CD8-positive, alpha-beta memory T cell (primary cell): ENCODE results near the gene PAGR1. TPM values are rescaled to one million over a fixed set of nuclear protein-coding genes. Genes with fewer than 3 reads are reported as not detected.

Experiments used
- CTCF ChIA-PET: fragments of 350-600 bp; sonication (Branson Sonifier 250); formaldehyde crosslinking; loops from one replicate; lab custom pipeline; 2021; ENCODE audit warnings: antibody characterized with exemption; lab: Charles Lee
- POLR2A ChIA-PET: fragments of 350-600 bp; sonication (Branson Sonifier 250); formaldehyde crosslinking; loops from one replicate; lab custom pipeline; 2021; ENCODE audit warnings: antibody characterized with exemption; lab: Charles Lee
- DNase-seq, 5 donors: peaks; one replicate each; pipeline versions ENCODE4 v3.0.0 to v3.0.0-alpha.2; 2020 to 2022; ENCODE audit warnings: mixed read lengths in 1 of 5
- H3K27ac ChIP-seq: one replicate; pipeline ENCODE4 v1.7.0; 2013; ENCODE audit warnings: low read depth, mild to moderate bottlenecking, low read length, moderate library complexity
- H3K27me3 ChIP-seq: 2 replicates; pipeline ENCODE4 v1.7.0; 2013; ENCODE audit warnings: low read length, mild to moderate bottlenecking; ENCODE audit not compliant: insufficient read depth, poor library complexity, severe bottlenecking
- H3K36me3 ChIP-seq: 2 replicates; pipeline ENCODE4 v1.7.0; 2013; ENCODE audit warnings: mild to moderate bottlenecking, low read length, moderate library complexity; ENCODE audit not compliant: insufficient read depth
- H3K4me1 ChIP-seq: 2 replicates; pipeline ENCODE4 v1.7.0; 2013; ENCODE audit warnings: mild to moderate bottlenecking, low read length, moderate library complexity; ENCODE audit not compliant: insufficient read depth
- H3K4me3 ChIP-seq: 2 replicates; pipeline ENCODE4 v1.7.0; 2013; ENCODE audit warnings: mild to moderate bottlenecking, low read length
- H3K9me3 ChIP-seq: 2 replicates; pipeline ENCODE4 v1.7.0; 2013; ENCODE audit warnings: mild to moderate bottlenecking, low read length
- H3K27ac Mint-ChIP-seq, 8 donors: one replicate each; pipeline ENCODE4 v1.8.0; 2020 to 2021; ENCODE audit warnings: mixed read lengths in 8 of 8, mild to moderate bottlenecking in 6 of 8, inconsistent platforms in 3 of 8, moderate library complexity in 3 of 8
- H3K27me3 Mint-ChIP-seq, 2 donors: one replicate each; pipeline ENCODE4 v1.8.0; 2020 to 2021; ENCODE audit warnings: mixed read lengths in 2 of 2, mild to moderate bottlenecking in 1 of 2, moderate library complexity in 1 of 2
- H3K36me3 Mint-ChIP-seq, 3 donors: one replicate each; pipeline ENCODE4 v1.8.0; 2020 to 2021; ENCODE audit warnings: mixed read lengths in 3 of 3, inconsistent platforms in 1 of 3, mild to moderate bottlenecking in 1 of 3
- H3K4me1 Mint-ChIP-seq, 3 donors: one replicate each; pipeline ENCODE4 v1.8.0; 2020 to 2021; ENCODE audit warnings: mixed read lengths in 3 of 3, inconsistent platforms in 1 of 3, mild to moderate bottlenecking in 1 of 3
- H3K4me3 Mint-ChIP-seq, 7 donors: one replicate each; pipeline ENCODE4 v1.8.0; 2020 to 2021; ENCODE audit warnings: mixed read lengths in 7 of 7, mild to moderate bottlenecking in 6 of 7, moderate library complexity in 4 of 7, inconsistent platforms in 2 of 7
- H3K9me3 Mint-ChIP-seq, 5 donors: one replicate each; pipeline ENCODE4 v1.8.0; 2020 to 2022; ENCODE audit warnings: mixed read lengths in 5 of 5, mild to moderate bottlenecking in 3 of 5, moderate library complexity in 2 of 5, inconsistent platforms in 1 of 5
- polyA plus RNA-seq: library from polyadenylated mRNA; unstranded; fragments of 300-500 nt; fragmentation: Illumina TruSeq; gene quantifications from one replicate; pipeline ENCODE4 v1.2.3, GENCODE V29; 2021
- total RNA-seq, 2 experiments: library from RNA; stranded (reverse); gene quantifications; one replicate each; pipeline ENCODE4 v1.2.3, GENCODE V29; 2021

PAGR1 gene
- total and polyA plus RNA-seq, 3 experiments from 2014 or later, result 41.9 to 53.1 (median 44.3) TPM

- no peaks in the 10 kb centered on the region for H3K4me1 Mint-ChIP-seq
- H3K9me3 Mint-ChIP-seq, result no peaks in the 10 kb centered on the region
- H3K4me3 Mint-ChIP-seq, result no peak overlapping the region
- Histone ChIP-seq H3K27ac (no peak overlapping the region), H3K36me3 (peaks cover 21% of the 10 kb centered on the region), H3K27me3 (no peaks in the 10 kb centered on the region), H3K9me3 (no peaks in the 10 kb centered on the region), H3K4me1 (no peaks in the 10 kb centered on the region), H3K4me3 (no peak overlapping the region)
- ChIA-PET CTCF (interaction anchor here (1.1 kb wide), 2 partner anchors 141 to 152 kb away, joined by 3 to 5 read pairs; no protein-coding TSS in a partner anchor), POLR2A (no interaction called here)
- no peaks in the 10 kb centered on the region for H3K27me3 Mint-ChIP-seq
- H3K27ac Mint-ChIP-seq, result peak overlapping the region in 6 of 8 donors; percentile 12 to 87 (median 44)
- peaks cover 5 to 89% (median 16%) of the 10 kb centered on the region in 3 donors for H3K36me3 Mint-ChIP-seq
- DNase-seq, result no peak
Measured at GRCh38 chr16:29842732-29843346, 26.9 kb downstream of the PAGR1 start.

GRCh38 chr16:29843931-29844330 is 28.0 kb downstream of the PAGR1 start:
- Histone ChIP-seq H3K27me3 (no peaks in the 10 kb centered on the region), H3K4me1 (no peaks in the 10 kb centered on the region), H3K36me3 (peaks cover 17% of the 10 kb centered on the region), H3K27ac (no peak overlapping the region), H3K4me3 (no peak overlapping the region), H3K9me3 (no peaks in the 10 kb centered on the region)
- ChIA-PET POLR2A (no interaction called here), CTCF (interaction anchor here (5.7 to 5.8 kb wide), 2 partner anchors 25 to 36 kb away, joined by 64 to 88 read pairs; partner anchors contain the start of genes MVP and PAGR1)
- H3K4me1 Mint-ChIP-seq, result peaks cover 3 to 5% (median 4%) of the 10 kb centered on the region in 3 donors
- H3K4me3 Mint-ChIP-seq, result no peak overlapping the region
- H3K9me3 Mint-ChIP-seq, result no peaks in the 10 kb centered on the region
- H3K27ac Mint-ChIP-seq, result peak overlapping the region in 3 of 8 donors; percentile 63 to 94 (median 72)
- peaks cover 5 to 89% (median 16%) of the 10 kb centered on the region in 3 donors for H3K36me3 Mint-ChIP-seq
- H3K27me3 Mint-ChIP-seq, result no peaks in the 10 kb centered on the region
- DNase-seq, result no peak

DNA sequence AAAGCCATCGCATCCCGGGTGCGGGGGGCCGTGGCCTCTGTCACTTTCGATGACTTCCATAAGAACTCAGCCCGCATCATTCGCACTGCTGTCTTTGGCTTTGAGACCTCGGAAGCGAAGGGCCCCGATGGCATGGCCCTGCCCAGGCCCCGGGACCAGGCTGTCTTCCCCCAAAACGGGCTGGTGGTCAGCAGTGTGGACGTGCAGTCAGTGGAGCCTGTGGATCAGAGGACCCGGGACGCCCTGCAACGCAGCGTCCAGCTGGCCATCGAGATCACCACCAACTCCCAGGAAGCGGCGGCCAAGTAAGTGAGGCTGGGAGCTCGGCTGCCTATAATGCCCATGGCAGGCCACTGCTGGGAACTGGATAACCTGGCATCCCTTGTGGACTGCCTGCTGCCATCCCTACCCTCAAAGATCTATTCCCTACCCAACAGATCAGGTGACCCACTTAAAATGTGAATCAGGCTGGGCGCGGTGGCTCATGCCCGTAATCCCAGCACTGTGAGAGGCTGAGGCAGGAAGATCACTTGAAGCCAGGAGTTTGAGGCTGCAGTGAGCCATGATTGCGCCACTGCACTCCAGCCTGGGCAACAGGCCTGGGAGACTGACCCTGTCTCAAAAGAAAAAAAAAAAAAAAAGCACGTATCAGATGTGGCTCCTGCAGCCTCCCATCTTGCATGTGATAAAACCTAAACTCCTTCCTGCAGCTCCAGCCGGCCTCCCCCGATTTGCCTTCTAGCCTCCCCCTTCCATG is 28.8 kb downstream of the PAGR1 start:
- no peaks in the 10 kb centered on the region for H3K27me3 ChIP-seq
- H3K27ac Mint-ChIP-seq, result peak overlapping the region in 4 of 8 donors; percentile 8 to 94 (median 44)
- H3K9me3 Mint-ChIP-seq, result no peaks in the 10 kb centered on the region
- no peak for DNase-seq
- no peaks in the 10 kb centered on the region for H3K4me1 ChIP-seq
- H3K9me3 ChIP-seq, result no peaks in the 10 kb centered on the region
- peaks cover 3 to 5% (median 4%) of the 10 kb centered on the region in 3 donors for H3K4me1 Mint-ChIP-seq
- POLR2A ChIA-PET, result interaction anchor here (0.6 kb wide), 1 partner anchor 682 kb away, joined by 4 read pairs; no protein-coding TSS in a partner anchor
- H3K36me3 ChIP-seq, result peaks cover 17% of the 10 kb centered on the region
- CTCF ChIA-PET, result interaction anchor here (1.2 to 5.8 kb wide), 5 partner anchors 19 to 143 kb away, joined by 3 to 88 read pairs (median 8); partner anchors contain the start of genes CDIPT, MVP and PAGR1
- no peaks in the 10 kb centered on the region for H3K27me3 Mint-ChIP-seq
- peaks cover 5 to 81% (median 16%) of the 10 kb centered on the region in 3 donors for H3K36me3 Mint-ChIP-seq
- no peak overlapping the region for H3K4me3 ChIP-seq
- no peak overlapping the region for H3K4me3 Mint-ChIP-seq
- no peak overlapping the region for H3K27ac ChIP-seq

DNA sequence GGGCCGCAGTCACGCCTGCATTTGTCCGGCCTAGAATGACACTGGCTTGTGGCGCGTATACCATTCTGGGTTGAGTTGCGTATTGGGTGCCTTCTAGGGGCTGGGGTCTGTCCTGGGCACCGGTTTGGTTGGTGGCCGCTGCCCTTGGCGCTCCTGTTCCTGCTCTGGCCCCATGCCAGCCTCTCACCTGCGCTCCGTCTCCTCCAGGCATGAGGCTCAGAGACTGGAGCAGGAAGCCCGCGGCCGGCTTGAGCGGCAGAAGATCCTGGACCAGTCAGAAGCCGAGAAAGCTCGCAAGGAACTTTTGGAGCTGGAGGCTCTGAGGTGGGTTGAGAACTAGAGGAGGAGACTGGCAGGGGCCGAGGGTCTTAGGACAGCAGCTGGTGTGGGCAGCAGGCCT is 29.7 kb downstream of the PAGR1 start:
- no peaks in the 10 kb centered on the region for H3K27me3 ChIP-seq
- no peaks in the 10 kb centered on the region for H3K9me3 Mint-ChIP-seq

DNA sequence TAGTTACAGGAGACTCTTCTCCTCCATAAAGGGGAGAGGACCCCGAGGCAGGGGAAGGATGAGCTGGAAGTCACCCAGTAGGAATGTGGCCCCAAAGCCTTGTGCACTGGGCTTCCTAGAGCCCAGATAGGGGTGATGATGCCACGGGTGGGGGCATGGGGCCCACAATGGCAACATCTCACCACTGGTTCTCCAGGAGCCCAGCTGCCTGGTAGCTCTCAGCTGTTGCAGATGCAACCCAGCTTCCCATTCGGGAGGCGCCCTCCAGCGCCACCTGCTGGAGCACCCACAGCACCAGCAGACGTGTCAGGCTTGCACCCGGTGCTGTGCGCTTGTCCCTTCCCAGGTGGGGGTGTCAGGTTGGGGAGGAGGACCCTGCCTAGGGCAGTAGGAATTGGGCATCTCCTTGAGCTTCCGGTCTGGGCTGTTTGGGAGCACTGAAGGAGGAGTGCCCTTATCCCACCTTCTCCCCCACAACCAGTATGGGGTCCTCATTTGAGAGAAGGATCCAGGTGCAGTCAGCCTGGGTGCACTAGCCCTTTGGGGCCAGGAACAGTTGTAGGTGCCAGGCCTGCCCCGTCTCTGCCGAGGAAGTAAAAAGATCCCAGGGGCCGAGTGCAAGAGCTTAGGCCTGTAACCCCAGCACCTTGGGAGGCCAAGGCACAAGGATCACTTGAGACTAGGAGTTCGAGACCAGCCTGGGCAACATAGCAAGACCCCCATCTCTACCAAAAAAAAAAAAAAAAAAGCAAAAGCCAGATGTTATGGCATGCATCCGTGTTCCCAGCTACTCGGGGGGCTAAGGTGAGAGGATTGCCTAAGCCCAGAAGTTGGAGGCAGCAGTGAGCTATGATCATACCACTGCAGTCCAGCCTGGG is 32.7 kb downstream of the PAGR1 start:
- H3K27ac ChIP-seq, result no peak overlapping the region
- H3K27me3 ChIP-seq, result no peaks in the 10 kb centered on the region
- peak overlapping the region; percentile 45 to 68 (median 56) for H3K27ac Mint-ChIP-seq
- peaks cover 5% of the 10 kb centered on the region for H3K36me3 ChIP-seq
- no peak overlapping the region for H3K4me3 Mint-ChIP-seq
- H3K9me3 ChIP-seq, result no peaks in the 10 kb centered on the region
- peaks cover 3 to 8% (median 5%) of the 10 kb centered on the region in 3 donors for H3K4me1 Mint-ChIP-seq
- peak; percentile 66 to 84 (median 74) for DNase-seq
- ChIA-PET POLR2A (interaction anchor here (0.5 to 1.6 kb wide), 11 partner anchors 14 to 248 kb away, joined by 3 to 9 read pairs (median 5); partner anchors contain the start of genes KIF22, MVP and PAGR1), CTCF (interaction anchor here (0.7 to 5.8 kb wide), 50 partner anchors 8 to 208 kb away, joined by 3 to 88 read pairs (median 5); partner anchors contain the start of genes CDIPT, HIRIP3, INO80E and KIF22)
- H3K27me3 Mint-ChIP-seq, result no peaks in the 10 kb centered on the region
- peaks cover 5 to 48% (median 11%) of the 10 kb centered on the region in 3 donors for H3K36me3 Mint-ChIP-seq
- H3K4me1 ChIP-seq, result no peaks in the 10 kb centered on the region
- no peaks in the 10 kb centered on the region for H3K9me3 Mint-ChIP-seq
- H3K4me3 ChIP-seq, result no peak overlapping the region

More for the DNA sequence above, 29.7 kb downstream of the PAGR1 start:
- Mint-ChIP-seq H3K27me3 (no peaks in the 10 kb centered on the region), H3K4me1 (peaks cover 3 to 8% (median 5%) of the 10 kb centered on the region in 3 donors), H3K27ac (peak overlapping the region in 3 of 8 donors; percentile 8 to 63 (median 23)), H3K4me3 (no peak overlapping the region), H3K36me3 (peaks cover 5 to 72% (median 15%) of the 10 kb centered on the region in 3 donors)
- no peak overlapping the region for H3K4me3 ChIP-seq
- no peaks in the 10 kb centered on the region for H3K4me1 ChIP-seq
- CTCF ChIA-PET, result interaction anchor here (1.3 to 5.8 kb wide), 5 partner anchors 18 to 155 kb away, joined by 3 to 88 read pairs (median 8); partner anchors contain the start of genes CDIPT, MVP and PAGR1
- no peak for DNase-seq
- peaks cover 17% of the 10 kb centered on the region for H3K36me3 ChIP-seq
- H3K9me3 ChIP-seq, result no peaks in the 10 kb centered on the region
- H3K27ac ChIP-seq, result no peak overlapping the region
- POLR2A ChIA-PET, result interaction anchor here (0.6 kb wide), 1 partner anchor 682 kb away, joined by 4 read pairs; no protein-coding TSS in a partner anchor

DNA sequence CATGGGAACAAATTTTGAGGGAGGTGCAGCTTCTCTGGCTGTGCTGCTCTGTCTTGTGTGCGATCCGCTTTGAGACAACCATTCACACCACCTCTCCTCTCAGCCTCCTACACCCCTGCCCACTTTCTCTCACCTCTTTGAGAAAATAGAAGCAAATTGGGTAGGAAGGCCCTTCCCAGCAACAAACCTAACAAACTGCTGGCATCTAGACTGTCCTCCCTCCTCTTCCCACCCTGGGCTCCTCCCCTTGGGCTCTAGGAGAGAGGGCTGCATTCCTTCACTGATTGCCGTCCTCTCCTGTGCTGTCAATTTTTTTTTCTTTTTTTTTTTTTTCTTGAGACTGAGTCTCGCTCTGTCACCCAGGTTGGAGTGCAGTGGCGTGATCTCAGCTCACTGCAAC is 33.6 kb downstream of the PAGR1 start:
- Mint-ChIP-seq H3K4me3 (no peak overlapping the region), H3K36me3 (peaks cover 5 to 40% (median 9%) of the 10 kb centered on the region in 3 donors)
- POLR2A ChIA-PET, result interaction anchor here (0.6 to 1.6 kb wide), 3 partner anchors 17 to 62 kb away, joined by 3 to 7 read pairs (median 6); partner anchors contain the start of gene PAGR1

DNA sequence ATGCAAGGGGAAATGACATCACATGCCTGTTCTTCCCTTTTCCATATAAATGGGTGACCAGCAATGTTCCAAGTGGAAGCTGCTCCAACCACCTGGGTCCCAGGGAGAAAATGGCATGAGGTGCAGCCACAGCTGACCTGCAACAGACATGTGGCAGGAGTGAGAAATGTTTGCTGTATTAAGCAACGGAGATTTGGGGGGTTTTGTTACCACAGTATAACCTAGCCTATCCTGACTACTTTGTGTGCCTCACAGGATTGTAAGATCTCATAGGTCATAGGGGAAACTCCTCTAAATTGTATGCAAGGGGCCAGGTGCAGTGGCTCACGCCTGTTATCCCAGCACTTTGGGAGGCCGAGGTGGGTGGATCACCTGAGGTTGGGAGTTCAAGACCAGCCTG is 35.0 kb downstream of the PAGR1 start:
- peaks cover 5% of the 10 kb centered on the region for H3K36me3 ChIP-seq
- CTCF ChIA-PET, result interaction anchor here (0.8 to 1.7 kb wide), 2 partner anchors 43 to 150 kb away, joined by 3 to 6 read pairs; no protein-coding TSS in a partner anchor
- H3K27me3 ChIP-seq, result no peaks in the 10 kb centered on the region
- peak overlapping the region in 1 of 8 donors; percentile 36 for H3K27ac Mint-ChIP-seq
- H3K9me3 Mint-ChIP-seq, result no peaks in the 10 kb centered on the region
- no peak overlapping the region for H3K4me3 Mint-ChIP-seq
- H3K4me3 ChIP-seq, result no peak overlapping the region
- no peaks in the 10 kb centered on the region for H3K27me3 Mint-ChIP-seq
- no peak for DNase-seq
- H3K9me3 ChIP-seq, result no peaks in the 10 kb centered on the region
- no peak overlapping the region for H3K27ac ChIP-seq
- peaks cover 3 to 8% (median 5%) of the 10 kb centered on the region in 3 donors for H3K4me1 Mint-ChIP-seq
- H3K4me1 ChIP-seq, result no peaks in the 10 kb centered on the region
- peaks cover 0 to 26% (median 4%) of the 10 kb centered on the region in 3 donors for H3K36me3 Mint-ChIP-seq
- POLR2A ChIA-PET, result interaction anchor here (0.6 to 0.7 kb wide), 4 partner anchors 43 to 215 kb away, joined by 4 to 7 read pairs (median 5); no protein-coding TSS in a partner anchor

More for the DNA sequence above, 33.6 kb downstream of the PAGR1 start:
- CTCF ChIA-PET, result interaction anchor here (0.7 to 5.8 kb wide), 24 partner anchors 7 to 209 kb away, joined by 3 to 88 read pairs (median 8); partner anchors contain the start of genes CDIPT, KIF22, MVP and PAGR1
- H3K9me3 Mint-ChIP-seq, result no peaks in the 10 kb centered on the region
- H3K27ac Mint-ChIP-seq, result peak overlapping the region in 1 of 8 donors; percentile 76
- no peak overlapping the region for H3K4me3 ChIP-seq
- no peaks in the 10 kb centered on the region for H3K9me3 ChIP-seq
- H3K27me3 ChIP-seq, result no peaks in the 10 kb centered on the region
- peaks cover 5% of the 10 kb centered on the region for H3K36me3 ChIP-seq
- peaks cover 3 to 8% (median 5%) of the 10 kb centered on the region in 3 donors for H3K4me1 Mint-ChIP-seq
- no peak for DNase-seq
- H3K4me1 ChIP-seq, result no peaks in the 10 kb centered on the region
- no peak overlapping the region for H3K27ac ChIP-seq
- no peaks in the 10 kb centered on the region for H3K27me3 Mint-ChIP-seq
